Bronchial epithelial cell (primary cell): ENCODE measurements around the gene MS4A2. TPM values are rescaled to one million over a fixed set of nuclear protein-coding genes. Genes with fewer than 3 reads are reported as not detected.
"Not testable (repeated sequence)": the region's sequence is repeated elsewhere in the genome, so short reads cannot be mapped to it uniquely, and the experiment has no call there.

Experiments
- DNase-seq: peaks from one replicate; pipeline ENCODE4 v3.0.0-alpha.2; 2010; ENCODE audit warnings: low read depth
- FAIRE-seq: peaks from 2 replicates; lab custom pipeline; 2011; peaks lifted over from hg19 to GRCh38; lab: Jason Lieb, UNC
- H3K27me3 ChIP-seq: 2 replicates; pipeline ENCODE4 v1.5.1; 2011; ENCODE audit warnings: low read length; ENCODE audit not compliant: control insufficient read depth, insufficient read depth
- H3K36me3 ChIP-seq: 2 replicates; pipeline ENCODE4 v1.5.1; 2011; ENCODE audit warnings: low read length; ENCODE audit not compliant: control insufficient read depth, insufficient read depth
- H3K4me3 ChIP-seq: 2 replicates; pipeline ENCODE4 v1.5.1; 2011; ENCODE audit warnings: mild to moderate bottlenecking, low read depth, low read length, control low read depth
- total RNA-seq: library from RNA; depleted of rRNA; stranded (reverse); fragments of >200 nt; gene quantifications from 2 replicates; pipeline ENCODE4 v1.2.1, GENCODE V29; 2014
- TF ChIP-seq, protein P1 (sequence below): IDR thresholded peaks from 2 replicates; pipeline ENCODE4 v1.5.1; 2011; ENCODE audit warnings: mild to moderate bottlenecking, moderate library complexity, low read length, control low read depth, inconsistent platforms; ENCODE audit not compliant: insufficient read depth, severe bottlenecking

The MS4A2 gene
- total RNA-seq, 1 donor from 2014 or later, result not detected

DNA sequence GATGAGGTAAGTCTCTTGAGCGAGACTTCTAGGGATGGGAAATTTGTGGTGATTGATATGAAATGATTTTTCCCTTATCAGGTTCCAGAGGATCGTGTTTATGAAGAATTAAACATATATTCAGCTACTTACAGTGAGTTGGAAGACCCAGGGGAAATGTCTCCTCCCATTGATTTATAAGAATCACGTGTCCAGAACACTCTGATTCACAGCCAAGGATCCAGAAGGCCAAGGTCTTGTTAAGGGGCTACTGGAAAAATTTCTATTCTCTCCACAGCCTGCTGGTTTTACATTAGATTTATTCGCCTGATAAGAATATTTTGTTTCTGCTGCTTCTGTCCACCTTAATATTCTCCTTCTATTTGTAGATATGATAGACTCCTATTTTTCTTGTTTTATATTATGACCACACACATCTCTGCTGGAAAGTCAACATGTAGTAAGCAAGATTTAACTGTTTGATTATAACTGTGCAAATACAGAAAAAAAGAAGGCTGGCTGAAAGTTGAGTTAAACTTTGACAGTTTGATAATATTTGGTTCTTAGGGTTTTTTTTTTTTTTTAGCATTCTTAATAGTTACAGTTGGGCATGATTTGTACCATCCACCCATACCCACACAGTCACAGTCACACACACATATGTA lies 7.1 kb downstream of the MS4A2 start:
- TF ChIP-seq, protein P1, sequence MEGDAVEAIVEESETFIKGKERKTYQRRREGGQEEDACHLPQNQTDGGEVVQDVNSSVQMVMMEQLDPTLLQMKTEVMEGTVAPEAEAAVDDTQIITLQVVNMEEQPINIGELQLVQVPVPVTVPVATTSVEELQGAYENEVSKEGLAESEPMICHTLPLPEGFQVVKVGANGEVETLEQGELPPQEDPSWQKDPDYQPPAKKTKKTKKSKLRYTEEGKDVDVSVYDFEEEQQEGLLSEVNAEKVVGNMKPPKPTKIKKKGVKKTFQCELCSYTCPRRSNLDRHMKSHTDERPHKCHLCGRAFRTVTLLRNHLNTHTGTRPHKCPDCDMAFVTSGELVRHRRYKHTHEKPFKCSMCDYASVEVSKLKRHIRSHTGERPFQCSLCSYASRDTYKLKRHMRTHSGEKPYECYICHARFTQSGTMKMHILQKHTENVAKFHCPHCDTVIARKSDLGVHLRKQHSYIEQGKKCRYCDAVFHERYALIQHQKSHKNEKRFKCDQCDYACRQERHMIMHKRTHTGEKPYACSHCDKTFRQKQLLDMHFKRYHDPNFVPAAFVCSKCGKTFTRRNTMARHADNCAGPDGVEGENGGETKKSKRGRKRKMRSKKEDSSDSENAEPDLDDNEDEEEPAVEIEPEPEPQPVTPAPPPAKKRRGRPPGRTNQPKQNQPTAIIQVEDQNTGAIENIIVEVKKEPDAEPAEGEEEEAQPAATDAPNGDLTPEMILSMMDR, result no peak
- no peaks in the 10 kb centered on the region for H3K36me3 ChIP-seq
- FAIRE-seq (no peak), DNase-seq (no peak)
- H3K27me3 ChIP-seq, result no peaks in the 10 kb centered on the region
- H3K4me3 ChIP-seq, result no peak overlapping the region

DNA sequence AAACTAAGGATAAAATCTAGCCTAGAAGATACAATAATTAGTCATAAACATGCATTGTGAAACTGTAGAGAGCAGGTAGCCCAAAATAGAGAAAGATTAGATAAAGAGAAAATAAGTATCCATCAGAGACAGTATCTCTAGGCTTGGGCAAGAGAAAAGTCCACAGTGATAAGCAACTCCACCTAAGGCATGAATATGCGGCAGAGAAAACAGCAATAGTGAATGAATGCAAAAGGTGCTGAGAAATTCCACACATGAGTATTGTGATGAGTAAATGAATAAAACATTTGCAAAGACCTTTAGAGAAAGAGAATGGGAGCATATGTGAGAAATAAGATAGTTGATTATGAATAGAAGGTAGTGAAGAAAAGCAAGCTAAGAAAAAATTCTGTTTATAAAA lies 8.7 kb downstream of the MS4A2 start:
- TF ChIP-seq, protein P1, result no peak
- Histone ChIP-seq H3K36me3 (no peaks in the 10 kb centered on the region), H3K4me3 (no peak overlapping the region), H3K27me3 (no peaks in the 10 kb centered on the region)
- DNase-seq (no peak), FAIRE-seq (no peak)

DNA sequence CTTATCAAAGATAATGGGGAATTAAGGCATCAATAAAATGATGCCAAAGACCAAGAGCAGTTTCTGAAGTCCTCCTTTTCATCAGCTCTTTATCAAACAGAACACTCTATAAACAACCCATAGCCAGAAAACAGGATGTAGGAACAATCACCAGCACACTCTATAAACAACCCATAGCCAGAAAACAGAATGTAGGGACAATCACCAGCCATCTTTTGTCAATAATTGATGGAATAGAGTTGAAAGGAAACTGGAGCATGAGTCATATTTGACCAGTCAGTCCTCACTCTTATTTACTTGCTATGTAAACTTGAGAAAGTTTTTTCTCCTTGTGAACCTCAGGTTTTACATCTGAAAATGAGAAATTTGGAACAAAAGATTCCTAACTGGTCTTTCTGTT lies 10.0 kb downstream of the MS4A2 start:
- DNase-seq (peak; percentile 15), FAIRE-seq (no peak)
- TF ChIP-seq, protein P1, result no peak
- Histone ChIP-seq H3K27me3 (no peaks in the 10 kb centered on the region), H3K36me3 (no peaks in the 10 kb centered on the region), H3K4me3 (no peak overlapping the region)

DNA sequence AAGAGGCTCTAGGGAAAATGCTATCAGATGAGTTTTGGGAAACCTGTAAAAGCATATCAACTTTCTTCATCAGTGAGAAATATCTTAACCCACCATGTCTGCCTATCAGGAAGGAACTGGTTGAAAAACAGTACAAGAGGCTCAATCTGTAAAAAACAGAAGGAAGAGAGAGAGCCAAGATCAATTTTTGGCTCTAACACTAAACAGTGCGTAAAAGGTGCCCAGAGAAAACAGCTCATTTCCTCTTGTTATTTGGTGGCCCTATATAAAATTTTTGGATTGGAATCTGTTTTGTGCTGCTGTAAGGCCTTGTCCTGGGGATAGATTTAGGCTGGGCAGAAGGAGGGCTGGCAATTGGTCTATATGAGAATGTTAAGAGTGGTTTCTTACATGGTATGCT lies 12.1 kb downstream of the MS4A2 start:
- FAIRE-seq, result no peak
- Histone ChIP-seq H3K36me3 (no peaks in the 10 kb centered on the region), H3K27me3 (no peaks in the 10 kb centered on the region), H3K4me3 (no peak overlapping the region)
- DNase-seq, result no peak
- TF ChIP-seq, protein P1, result no peak

DNA sequence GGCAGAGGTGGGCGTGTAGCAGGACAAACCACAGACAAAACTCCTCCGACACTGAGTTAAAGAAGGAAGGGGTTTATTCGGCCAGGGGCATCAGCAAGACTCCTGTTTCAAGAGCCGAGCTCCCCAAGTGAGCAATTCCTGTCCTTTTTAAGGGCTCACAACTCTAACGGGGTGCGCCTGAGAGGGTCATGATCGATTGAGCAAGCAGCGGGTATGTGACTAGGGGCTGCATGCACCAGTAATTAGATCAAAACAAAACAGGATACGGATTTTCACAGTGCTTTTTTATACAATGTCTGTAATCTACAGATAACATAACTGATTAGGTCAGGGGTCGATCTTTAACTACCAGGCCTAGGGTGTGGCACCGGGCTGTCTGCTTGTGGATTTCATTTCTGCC lies 12.9 kb downstream of the MS4A2 start:
- H3K27me3 ChIP-seq, H3K36me3 ChIP-seq, DNase-seq, FAIRE-seq, H3K4me3 ChIP-seq: not testable (repeated sequence)

DNA sequence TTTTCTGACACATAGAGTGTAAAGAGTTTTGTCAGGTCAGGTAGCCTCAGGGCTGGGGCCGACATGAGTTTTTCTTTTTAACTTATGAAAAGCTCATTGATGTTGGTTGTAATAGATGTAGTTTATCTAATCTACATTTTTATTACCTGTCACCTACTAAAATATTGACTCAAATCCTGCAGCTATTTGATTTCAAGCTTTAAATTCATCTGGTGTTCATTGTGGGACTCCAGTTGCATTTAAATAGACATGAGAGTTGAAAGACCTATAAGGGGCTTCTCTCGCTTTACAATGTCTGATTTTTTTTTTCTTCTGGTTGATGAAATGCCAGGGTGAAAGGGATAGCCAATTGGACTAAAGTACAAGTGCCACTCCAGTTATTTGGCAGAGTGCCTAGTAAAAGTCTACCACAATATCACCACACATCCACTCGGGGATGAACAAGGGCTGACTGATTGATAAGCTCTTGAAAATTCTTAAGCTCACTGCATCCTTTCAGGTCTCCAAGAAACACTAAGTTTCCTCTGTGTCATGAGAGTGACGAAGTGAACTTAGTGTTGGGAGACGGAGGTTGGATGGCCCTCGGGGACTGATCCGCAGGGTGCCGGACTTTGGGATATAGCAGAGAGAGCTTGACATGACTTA lies 16.1 kb downstream of the MS4A2 start:
- H3K36me3 ChIP-seq, FAIRE-seq, DNase-seq, H3K4me3 ChIP-seq, H3K27me3 ChIP-seq: not testable (repeated sequence)

DNA sequence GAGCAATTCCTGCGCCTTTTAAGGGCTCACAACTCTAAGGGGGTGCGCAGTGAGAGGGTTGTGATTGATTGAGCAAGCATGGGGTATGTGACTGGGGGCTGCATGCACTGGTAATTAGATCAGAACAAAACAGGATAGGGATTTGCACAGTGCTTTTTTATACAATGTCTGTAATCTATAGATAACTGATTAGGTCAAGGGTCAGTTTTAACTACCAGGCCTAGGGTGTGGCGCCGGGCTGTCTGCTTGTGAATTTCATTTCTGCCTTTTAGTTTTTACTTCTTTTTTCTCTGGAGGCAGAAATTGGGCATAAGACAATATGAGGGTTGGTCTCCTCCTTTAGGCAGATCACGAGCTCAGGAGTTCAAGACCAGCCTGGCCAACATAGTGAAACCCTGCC lies 20.2 kb downstream of the MS4A2 start:
- H3K4me3 ChIP-seq, H3K27me3 ChIP-seq, FAIRE-seq, DNase-seq, H3K36me3 ChIP-seq: not testable (repeated sequence)
